Measurements from ENCODE around the gene SIKE1.
"Not testable (repeated sequence)": the region's sequence is repeated elsewhere in the genome, so short reads cannot be mapped to it uniquely, and the experiment has no call there.

Gene SIKE1

GRCh38 chr1:114780344-114781226, at the start of gene SIKE1:
Gene SIKE1 (minus strand): TSS chr1:114780685. CDS start chr1:114780607, 78 bp downstream.
- peak; percentile 80 to 92 for DNase-seq (ENCODE audit: low read depth in 2 of 2)

DNA sequence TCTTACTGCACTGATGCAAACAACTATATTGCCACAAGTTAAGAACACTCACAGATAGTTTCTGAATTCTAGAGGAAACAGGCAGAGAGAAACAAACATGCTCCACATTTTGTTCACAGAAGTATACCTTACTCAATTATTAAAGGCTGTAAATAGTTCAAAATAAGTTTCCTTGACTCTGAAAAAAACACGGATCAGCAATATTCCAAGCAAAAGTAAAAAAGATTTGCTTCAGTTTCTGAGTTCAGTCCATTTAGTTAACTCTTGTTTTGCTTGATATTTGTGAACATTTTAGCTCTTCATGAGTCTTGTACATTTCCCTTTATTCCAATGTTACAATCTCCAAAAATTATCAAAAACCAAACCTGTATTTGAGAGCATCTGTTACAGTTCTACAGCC, 49.6 kb upstream of the SIKE1 start:
- DNase-seq (ENCODE audit: low read depth in 2 of 2): not testable (repeated sequence)

GRCh38 chr1:114828251-114828650, 47.8 kb upstream of the SIKE1 start:
- no peak for DNase-seq (ENCODE audit: low read depth in 2 of 2)

GRCh38 chr1:114821978-114822377, 41.5 kb upstream of the SIKE1 start:
- DNase-seq (ENCODE audit: low read depth in 2 of 2): no peak

- DNase-seq (ENCODE audit: low read depth in 2 of 2): no peak
Observed at GRCh38 chr1:114820392-114820791, 39.9 kb upstream of the SIKE1 start.

DNA sequence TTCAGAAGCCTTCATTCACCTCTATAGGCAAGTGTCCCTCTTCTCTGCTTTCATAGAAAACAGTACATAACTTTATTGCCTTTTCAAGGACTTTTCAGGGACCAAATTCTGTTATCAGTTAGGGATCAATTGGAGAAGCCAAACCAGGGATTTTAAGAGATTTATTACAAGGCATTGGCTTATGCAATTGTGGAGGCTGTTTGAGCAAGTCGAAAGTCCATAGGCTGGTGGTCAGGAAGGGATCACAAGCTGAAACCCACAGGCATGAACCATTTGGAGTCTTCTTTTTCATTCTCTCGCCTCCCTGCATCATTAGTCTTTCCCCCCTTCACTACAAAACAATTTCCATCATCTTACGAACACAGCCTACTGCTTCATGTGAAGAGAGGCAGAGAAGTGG, 39.4 kb upstream of the SIKE1 start:
- no peak for DNase-seq (ENCODE audit: low read depth in 2 of 2)

GRCh38 chr1:114804449-114804848, 24.0 kb upstream of the SIKE1 start:
- DNase-seq (ENCODE audit: low read depth in 2 of 2): not testable (repeated sequence)

DNA sequence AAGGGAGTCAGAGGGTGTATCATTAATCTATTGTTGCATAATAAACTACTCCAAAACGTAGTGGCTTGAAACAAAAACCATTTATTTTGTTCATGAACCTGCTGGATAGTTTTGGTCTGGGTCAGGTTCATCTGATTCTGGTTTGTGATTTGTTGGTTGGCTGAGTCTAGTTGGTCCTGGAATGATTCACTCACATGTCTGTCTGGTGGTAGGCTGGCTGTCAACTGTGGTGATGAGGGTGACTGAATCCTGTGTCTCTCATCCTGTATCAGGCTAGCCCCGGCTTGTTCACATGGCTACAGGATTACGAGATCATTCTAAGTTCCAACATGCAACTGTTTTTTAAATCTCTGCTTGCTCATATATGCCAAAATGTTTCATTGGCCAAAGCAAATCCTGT, 22.5 kb upstream of the SIKE1 start:
- DNase-seq (ENCODE audit: low read depth in 2 of 2): no peak

DNA sequence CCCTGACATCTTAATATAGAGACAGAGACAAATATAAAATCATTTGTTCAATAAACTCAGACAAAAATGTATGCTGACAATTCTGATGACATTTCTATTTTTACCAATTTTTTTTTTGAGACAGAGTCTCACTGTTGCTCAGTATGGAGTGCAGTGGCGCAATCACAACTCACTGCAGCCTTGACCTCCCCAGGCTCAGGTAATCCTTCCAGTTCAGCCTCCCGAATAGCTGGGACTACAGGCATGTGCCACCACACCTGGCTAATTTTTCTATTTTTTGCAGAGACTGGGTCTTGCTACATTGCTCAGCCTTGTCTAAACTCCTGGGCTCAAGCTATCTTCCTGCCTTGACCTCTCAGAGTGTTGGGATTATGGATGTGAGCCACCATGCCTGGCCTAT, 13.6 kb upstream of the SIKE1 start:
- DNase-seq (ENCODE audit: low read depth in 2 of 2): no peak

- DNase-seq (ENCODE audit: low read depth in 2 of 2): not testable (repeated sequence)
Observed at GRCh38 chr1:114790581-114790980, 10.1 kb upstream of the SIKE1 start.

GRCh38 chr1:114786440-114786839, 6.0 kb upstream of the SIKE1 start:
- not testable (repeated sequence) for DNase-seq (ENCODE audit: low read depth in 2 of 2)

DNA sequence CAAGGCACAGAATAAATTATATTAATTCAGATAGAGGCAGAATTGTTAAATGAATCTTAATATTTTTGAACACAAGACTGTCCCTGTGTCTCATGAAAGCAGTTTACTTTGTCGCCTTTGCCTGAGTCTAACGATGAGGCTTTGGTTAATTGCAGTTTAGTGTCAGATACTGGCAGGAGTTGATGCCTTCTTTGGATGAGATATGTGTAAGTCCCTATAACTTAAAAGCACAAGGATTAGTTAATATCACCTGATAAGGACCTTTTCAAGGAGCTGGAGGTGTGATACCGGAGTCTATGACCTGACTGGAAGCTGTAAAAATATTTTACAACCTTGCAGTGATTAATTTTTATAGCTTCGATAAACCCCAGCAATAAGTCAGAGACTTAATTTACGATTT, 2.0 kb upstream of the SIKE1 start:
- DNase-seq (ENCODE audit: low read depth in 2 of 2): no peak

- DNase-seq (ENCODE audit: low read depth in 2 of 2): no peak
Observed at GRCh38 chr1:114779722-114780121, 763 bp downstream of the SIKE1 start.

GRCh38 chr1:114776726-114777125, 3.8 kb downstream of the SIKE1 start:
- DNase-seq (ENCODE audit: low read depth in 2 of 2): not testable (repeated sequence)

- DNase-seq (ENCODE audit: low read depth in 2 of 2): no peak
Observed at GRCh38 chr1:114771992-114772391, 8.5 kb downstream of the SIKE1 start.

DNA sequence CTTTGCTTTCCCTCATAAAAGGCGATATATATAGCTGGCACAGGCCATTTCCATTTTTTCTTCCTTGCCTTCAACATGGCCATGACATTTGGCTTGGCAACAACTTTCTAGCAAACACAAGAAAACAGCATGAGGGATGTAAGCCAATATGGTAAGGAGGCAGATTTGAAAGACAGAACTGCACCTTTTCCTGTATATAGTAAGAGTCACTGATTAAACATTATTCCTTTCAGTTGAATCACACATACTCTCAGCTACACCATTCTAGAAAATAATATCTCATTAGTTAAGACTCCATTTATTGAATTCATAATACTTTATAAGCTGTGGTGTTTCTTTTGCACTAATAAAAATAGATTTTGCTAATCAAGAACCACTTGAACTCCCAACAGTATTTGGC, 9.5 kb downstream of the SIKE1 start:
- DNase-seq (ENCODE audit: low read depth in 2 of 2): no peak

DNA sequence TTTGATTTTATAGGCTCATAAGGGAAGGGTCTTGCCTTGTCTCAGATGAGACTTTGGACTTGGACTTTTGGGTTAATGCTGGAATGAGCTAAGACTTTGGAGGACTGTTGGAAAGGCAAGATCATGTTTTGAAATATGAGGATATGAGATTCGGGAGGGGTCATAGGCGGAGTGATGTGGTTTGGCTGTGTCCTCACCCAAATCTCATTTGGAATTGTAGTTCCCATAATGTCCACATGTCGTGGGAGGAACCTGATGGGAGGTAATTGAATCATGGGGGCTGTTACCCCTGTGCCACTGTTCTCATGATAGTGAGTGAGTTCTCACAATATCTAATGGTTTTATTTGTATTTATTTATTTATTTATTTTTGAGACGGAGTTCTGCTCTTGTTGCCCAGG, 15.8 kb downstream of the SIKE1 start:
- no peak for DNase-seq (ENCODE audit: low read depth in 2 of 2)

- DNase-seq (ENCODE audit: low read depth in 2 of 2): no peak
Observed at GRCh38 chr1:114758256-114758832, 22.1 kb downstream of the SIKE1 start.

DNA sequence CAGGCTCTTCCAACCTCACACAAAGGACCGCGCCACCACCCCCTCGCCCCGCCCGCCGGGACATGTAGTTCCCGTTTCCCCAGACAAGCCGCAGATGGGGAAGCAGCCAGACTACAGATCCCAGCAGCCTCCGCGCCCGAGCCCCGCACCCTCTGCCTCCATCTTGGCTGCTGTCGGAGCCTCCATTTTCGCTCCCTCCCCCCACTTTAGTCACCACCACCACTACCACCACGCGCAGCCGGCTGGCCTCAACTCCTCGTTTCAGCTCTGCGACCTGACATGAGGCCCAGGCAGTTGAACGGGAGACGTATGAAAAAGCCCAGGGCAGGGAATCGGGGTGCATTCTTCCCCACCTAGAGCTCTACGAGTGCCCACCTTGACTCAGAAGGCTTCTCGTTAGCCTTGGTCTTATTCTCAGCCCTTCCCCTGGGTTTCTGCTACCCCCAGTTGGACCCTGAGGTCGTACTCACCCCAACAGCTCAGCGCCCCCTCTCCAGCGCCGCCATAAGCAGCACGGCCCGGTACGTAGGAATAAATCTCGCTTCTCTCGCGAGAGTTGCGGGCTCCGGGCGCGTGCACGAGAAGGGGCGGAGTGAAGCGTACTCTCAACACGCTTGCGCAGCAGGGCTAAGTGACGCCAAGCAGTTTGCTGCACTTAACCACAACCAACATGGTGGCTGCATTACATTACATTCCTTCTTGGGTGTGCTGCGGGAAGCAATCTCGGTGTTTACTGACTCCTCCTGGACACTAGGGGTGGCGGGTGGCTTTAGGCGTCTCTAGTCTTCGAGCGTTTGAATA, 22.8 kb downstream of the SIKE1 start, which contains the start of gene CSDE1:
TSS of gene CSDE1 (minus strand) at position 530 of the 801 bp plus-strand sequence. CDS start 18,094 bp downstream, outside the sequence.
- DNase-seq (ENCODE audit: low read depth in 2 of 2): peak; percentile 92 to 93

- no peak for DNase-seq (ENCODE audit: low read depth in 2 of 2)
Observed at GRCh38 chr1:114756949-114757454, 23.5 kb downstream of the SIKE1 start.

- DNase-seq (ENCODE audit: low read depth in 2 of 2): no peak
Observed at GRCh38 chr1:114756009-114756892, 24.2 kb downstream of the SIKE1 start.

All from stimulated activated CD4-positive, alpha-beta T cell treated with anti-CD3 and anti-CD28 coated beads, Interleukin-4, amount 100 ng/mL, for 48 hours (primary cell).